ENCODE data around the gene DNAH1. TPM values are rescaled to one million over a fixed set of nuclear protein-coding genes. Genes with fewer than 3 reads are reported as not detected.

The DNAH1 gene
- total and polyA plus RNA-seq, 9 donors: 3.1 to 15.7 (median 7.8) TPM

DNA sequence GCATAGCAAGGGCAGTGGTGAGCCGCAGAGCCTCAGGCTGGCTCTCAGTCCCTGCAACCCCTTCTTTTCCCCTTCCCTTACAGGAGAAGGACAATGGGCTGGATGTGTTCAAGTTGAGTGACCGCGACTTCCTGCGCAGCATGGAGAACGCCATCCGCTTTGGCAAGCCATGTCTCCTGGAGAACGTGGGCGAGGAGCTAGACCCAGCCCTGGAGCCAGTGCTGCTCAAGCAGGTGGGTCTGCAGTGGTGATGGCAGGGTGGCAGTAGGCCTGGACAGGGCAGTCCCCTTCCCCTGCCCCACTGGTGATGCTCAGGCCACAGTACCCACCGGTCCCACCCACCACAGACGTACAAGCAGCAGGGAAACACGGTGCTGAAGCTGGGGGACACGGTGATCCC is 75.0 kb downstream of the DNAH1 start:
- Histone ChIP-seq H3K9me3 (no peaks in the 10 kb centered on the region), H3K36me3 (no peaks in the 10 kb centered on the region), H3K4me3 (no peak overlapping the region), H3K27me3 (no peaks in the 10 kb centered on the region), H3K4me1 (ENCODE audit: insufficient read depth) (no peaks in the 10 kb centered on the region), H3K27ac (no peak overlapping the region)
- TF ChIP-seq EP300 (IDR thresholded peaks at IDR 0.05): no peak
- TF ChIP-seq, protein P1, sequence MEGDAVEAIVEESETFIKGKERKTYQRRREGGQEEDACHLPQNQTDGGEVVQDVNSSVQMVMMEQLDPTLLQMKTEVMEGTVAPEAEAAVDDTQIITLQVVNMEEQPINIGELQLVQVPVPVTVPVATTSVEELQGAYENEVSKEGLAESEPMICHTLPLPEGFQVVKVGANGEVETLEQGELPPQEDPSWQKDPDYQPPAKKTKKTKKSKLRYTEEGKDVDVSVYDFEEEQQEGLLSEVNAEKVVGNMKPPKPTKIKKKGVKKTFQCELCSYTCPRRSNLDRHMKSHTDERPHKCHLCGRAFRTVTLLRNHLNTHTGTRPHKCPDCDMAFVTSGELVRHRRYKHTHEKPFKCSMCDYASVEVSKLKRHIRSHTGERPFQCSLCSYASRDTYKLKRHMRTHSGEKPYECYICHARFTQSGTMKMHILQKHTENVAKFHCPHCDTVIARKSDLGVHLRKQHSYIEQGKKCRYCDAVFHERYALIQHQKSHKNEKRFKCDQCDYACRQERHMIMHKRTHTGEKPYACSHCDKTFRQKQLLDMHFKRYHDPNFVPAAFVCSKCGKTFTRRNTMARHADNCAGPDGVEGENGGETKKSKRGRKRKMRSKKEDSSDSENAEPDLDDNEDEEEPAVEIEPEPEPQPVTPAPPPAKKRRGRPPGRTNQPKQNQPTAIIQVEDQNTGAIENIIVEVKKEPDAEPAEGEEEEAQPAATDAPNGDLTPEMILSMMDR (IDR thresholded peaks at IDR 0.05): no peak
- TF ChIP-seq POLR2A (IDR thresholded peaks at IDR 0.05): no peak
- 89 to 96% (median 94%) methylated on average over 11 to 12 of the region's 12 CpGs for WGBS, 3 donors
- intact Hi-C loops (cut with DNase I): no loop called here
- no peak for DNase-seq

GRCh38 chr3:52392216-52392930 is 76.3 kb downstream of the DNAH1 start:
- TF ChIP-seq EP300 (IDR thresholded peaks at IDR 0.05): no peak
- TF ChIP-seq, protein P1 (IDR thresholded peaks at IDR 0.05): no peak
- no peak for TF ChIP-seq POLR2A (IDR thresholded peaks at IDR 0.05)
- no peaks in the 10 kb centered on the region for H3K27me3 ChIP-seq
- H3K4me3 ChIP-seq: no peak overlapping the region
- H3K36me3 ChIP-seq: no peaks in the 10 kb centered on the region
- intact Hi-C loops (cut with DNase I): no loop called here
- WGBS, 3 donors: 90 to 98% (median 95%) methylated on average over 16 of the region's 16 CpGs
- H3K4me1 ChIP-seq (ENCODE audit: insufficient read depth): no peaks in the 10 kb centered on the region
- H3K9me3 ChIP-seq: no peaks in the 10 kb centered on the region
- DNase-seq: no peak
- no peak overlapping the region for H3K27ac ChIP-seq

- Histone ChIP-seq H3K4me3 (no peak overlapping the region), H3K4me1 (ENCODE audit: insufficient read depth) (no peaks in the 10 kb centered on the region), H3K27ac (no peak overlapping the region), H3K27me3 (no peaks in the 10 kb centered on the region), H3K36me3 (no peaks in the 10 kb centered on the region), H3K9me3 (no peaks in the 10 kb centered on the region)
- peak in 2 of 5 donors; percentile 11 to 17 for DNase-seq
- TF ChIP-seq EP300 (IDR thresholded peaks at IDR 0.05): no peak
- TF ChIP-seq, protein P1 (IDR thresholded peaks at IDR 0.05): no peak
- no peak for TF ChIP-seq POLR2A (IDR thresholded peaks at IDR 0.05)
- 87 to 93% (median 90%) methylated on average over 18 of the region's 18 CpGs for WGBS, 3 donors
- intact Hi-C loops (cut with DNase I): no loop called here
Measured at GRCh38 chr3:52393131-52393807, 77.2 kb downstream of the DNAH1 start.

DNA sequence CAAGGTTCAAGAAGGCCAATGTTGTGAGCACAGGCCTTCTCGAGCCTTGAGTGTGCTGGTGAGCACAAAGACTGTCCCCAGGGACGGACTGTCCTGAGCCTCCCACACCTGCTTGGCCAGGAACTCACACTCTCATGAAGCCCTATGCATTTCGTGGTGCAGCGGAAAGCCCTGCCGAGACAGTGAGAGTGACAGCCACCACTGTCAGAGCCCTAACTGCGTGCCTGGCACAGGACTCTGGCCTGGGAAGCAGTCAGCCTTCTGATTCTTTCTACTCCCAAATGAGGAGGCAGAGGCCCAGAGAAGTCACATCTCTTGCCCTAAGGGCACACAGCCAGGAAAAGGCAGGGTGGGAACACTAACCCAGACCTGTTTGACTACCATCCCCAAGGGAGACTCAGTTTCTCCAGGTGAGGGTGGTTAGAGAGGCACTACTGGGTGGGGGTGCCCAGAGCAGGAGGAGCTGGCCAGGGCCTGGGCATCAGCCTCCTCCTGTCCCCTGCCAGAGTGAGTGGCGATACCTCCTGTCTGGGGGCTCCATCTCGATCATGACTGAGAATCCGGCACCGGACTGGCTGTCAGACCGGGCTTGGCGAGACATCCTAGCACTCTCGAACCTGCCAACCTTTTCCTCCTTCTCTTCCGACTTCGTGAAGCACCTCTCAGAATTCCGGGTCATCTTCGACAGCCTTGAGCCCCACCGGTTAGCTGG is 78.0 kb downstream of the DNAH1 start:
- WGBS, 3 donors: 90 to 92% (median 91%) methylated on average over 18 of the region's 18 CpGs

More for the DNA sequence above, 78.0 kb downstream of the DNAH1 start:
- Histone ChIP-seq H3K27me3 (no peaks in the 10 kb centered on the region), H3K4me1 (ENCODE audit: insufficient read depth) (peaks cover 2% of the 10 kb centered on the region), H3K9me3 (no peaks in the 10 kb centered on the region), H3K36me3 (no peaks in the 10 kb centered on the region), H3K4me3 (no peak overlapping the region), H3K27ac (no peak overlapping the region)
- intact Hi-C loops (cut with DNase I): no loop called here
- DNase-seq: peak in 2 of 5 donors; percentile 16 to 25
- TF ChIP-seq EP300 (IDR thresholded peaks at IDR 0.05): no peak
